Esophagus squamous epithelium (tissue), 5 donors: ENCODE results near the gene UNKL. TPM values are rescaled to one million over a fixed set of nuclear protein-coding genes. Genes with fewer than 3 reads are reported as not detected.

Experiments
- DNase-seq: peaks from one replicate; lab custom pipeline; 2025; lab: John Stamatoyannopoulos, UW
- H3K27ac ChIP-seq, 4 donors: fragments of 200-600 bp; sonication (generic); one replicate each; pipeline ENCODE4 v1.5.1; 2016 to 2019; ENCODE audit warnings: mild to moderate bottlenecking in 1 of 4
- H3K27me3 ChIP-seq, 4 donors: fragments of 200-600 bp; sonication (generic); 1 replicate in 3 of 4; 2 replicates in 1 of 4; pipeline versions ENCODE4 v1.5.1 to v1.6.0; 2017 to 2021; ENCODE audit warnings: antibody characterized with exemption in 1 of 4
- H3K36me3 ChIP-seq, 3 donors: fragments of 200-600 bp; sonication (generic); one replicate each; pipeline ENCODE4 v1.5.1; 2016 to 2019
- H3K4me1 ChIP-seq, 3 donors: fragments of 200-600 bp; sonication (generic); one replicate each; pipeline ENCODE4 v1.5.1; 2017 to 2019
- H3K4me3 ChIP-seq, 4 donors: fragments of 200-600 bp; sonication (generic); 1 replicate in 3 of 4; 2 replicates in 1 of 4; pipeline ENCODE4 v1.5.1; 2016 to 2019; ENCODE audit warnings: mild to moderate bottlenecking in 2 of 4, moderate library complexity in 1 of 4
- H3K9me3 ChIP-seq, 3 donors: fragments of 200-600 bp; sonication (generic); one replicate each; pipeline ENCODE4 v1.5.1; 2016 to 2019
- CTCF ChIP-seq, 6 experiments: fragments of 450-650 bp in 4 of 6; fragments of 200-600 bp in 2 of 6; sonication (generic) in 2 of 6; IDR thresholded peaks; one replicate each; pipeline ENCODE4 v1.5.1; 2016 to 2019; ENCODE audit warnings: antibody characterized with exemption in 6 of 6, mild to moderate bottlenecking in 4 of 6, moderate library complexity in 4 of 6
- POLR2A ChIP-seq, 4 donors: fragments of 450-650 bp; IDR thresholded peaks; one replicate each; pipeline ENCODE4 v1.6.1; 2017; ENCODE audit warnings: antibody characterized with exemption in 4 of 4, mild to moderate bottlenecking in 4 of 4, moderate library complexity in 3 of 4
- WGBS, 2 donors: methylation state at CpG; one replicate each; pipeline ENCODE4 v1.1.5; 2018; 5-methylcytosine and 5-hydroxymethylcytosine counted together
- intact Hi-C: fragments of 100-400 bp; cut with DNase I; formaldehyde crosslinking; loops from one replicate; pipeline ENCODE4 v1.15.0; 2022
- total RNA-seq, 4 donors: library from RNA; depleted of rRNA; stranded (reverse); fragments of >200 nt; gene quantifications; one replicate each; pipeline ENCODE4 v1.1.0, GENCODE V29; 2016
- donor health status: DM: yes; HTN: yes; CAD: no.

Gene UNKL
- total RNA-seq, 4 donors from 2014 or later = 5.9 to 17.2 (median 10.6) TPM

GRCh38 chr16:1397779-1398178 lies 16.7 kb downstream of the UNKL start:
- Histone ChIP-seq H3K27ac (no peak overlapping the region), H3K9me3 (no peaks in the 10 kb centered on the region), H3K36me3 (peaks cover 13 to 97% (median 55%) of the 10 kb centered on the region in 3 donors), H3K4me3 (no peak overlapping the region), H3K27me3 (no peaks in the 10 kb centered on the region), H3K4me1 (no peaks in the 10 kb centered on the region)
- intact Hi-C loops = no loop called here
- TF ChIP-seq CTCF (IDR thresholded peaks at IDR 0.05) (no peak), POLR2A (IDR thresholded peaks at IDR 0.05) (no peak)
- DNase-seq = no peak
- WGBS, 2 donors = 97 to 100% methylated on average over 1 to 9 of the region's 21 CpGs

- TF ChIP-seq POLR2A (IDR thresholded peaks at IDR 0.05) (no peak), CTCF (IDR thresholded peaks at IDR 0.05) (no peak)
- intact Hi-C loops = no loop called here
- H3K27me3 ChIP-seq = no peaks in the 10 kb centered on the region
- H3K4me3 ChIP-seq = no peak overlapping the region
- H3K4me1 ChIP-seq = no peaks in the 10 kb centered on the region
- no peaks in the 10 kb centered on the region for H3K9me3 ChIP-seq
- peaks cover 12 to 97% (median 36%) of the 10 kb centered on the region in 3 donors for H3K36me3 ChIP-seq
- WGBS, 2 donors = 90 to 99% methylated on average over 10 of the region's 22 CpGs
- H3K27ac ChIP-seq = no peak overlapping the region
- DNase-seq = no peak
Measured at GRCh38 chr16:1395444-1396031, 19.0 kb downstream of the UNKL start.

- intact Hi-C loops = no loop called here
- no peaks in the 10 kb centered on the region for H3K27me3 ChIP-seq
Measured at GRCh38 chr16:1394367-1394951, 20.0 kb downstream of the UNKL start.

GRCh38 chr16:1393613-1394176 lies 20.8 kb downstream of the UNKL start:
- no peak overlapping the region for H3K27ac ChIP-seq
- intact Hi-C loops = no loop called here
- DNase-seq = no peak
- no peaks in the 10 kb centered on the region for H3K27me3 ChIP-seq
- no peaks in the 10 kb centered on the region for H3K4me1 ChIP-seq
- WGBS, 2 donors = 90% methylated on average over 7 of the region's 21 CpGs; no CpG with 5 or more reads in 1 of the 2 donors
- H3K9me3 ChIP-seq = no peaks in the 10 kb centered on the region
- H3K36me3 ChIP-seq = peaks cover 4 to 97% (median 37%) of the 10 kb centered on the region in 3 donors
- H3K4me3 ChIP-seq = no peak overlapping the region
- TF ChIP-seq POLR2A (IDR thresholded peaks at IDR 0.05) (no peak), CTCF (IDR thresholded peaks at IDR 0.05) (no peak)

More at GRCh38 chr16:1394367-1394951, 20.0 kb downstream of the UNKL start:
- WGBS, 2 donors = 89 to 90% methylated on average over 10 to 13 of the region's 19 CpGs
- Histone ChIP-seq H3K36me3 (peaks cover 12 to 97% (median 41%) of the 10 kb centered on the region in 3 donors), H3K4me3 (no peak overlapping the region), H3K9me3 (no peaks in the 10 kb centered on the region), H3K27ac (no peak overlapping the region), H3K4me1 (no peaks in the 10 kb centered on the region)
- DNase-seq = no peak
- no peak for TF ChIP-seq CTCF (IDR thresholded peaks at IDR 0.05)

DNA sequence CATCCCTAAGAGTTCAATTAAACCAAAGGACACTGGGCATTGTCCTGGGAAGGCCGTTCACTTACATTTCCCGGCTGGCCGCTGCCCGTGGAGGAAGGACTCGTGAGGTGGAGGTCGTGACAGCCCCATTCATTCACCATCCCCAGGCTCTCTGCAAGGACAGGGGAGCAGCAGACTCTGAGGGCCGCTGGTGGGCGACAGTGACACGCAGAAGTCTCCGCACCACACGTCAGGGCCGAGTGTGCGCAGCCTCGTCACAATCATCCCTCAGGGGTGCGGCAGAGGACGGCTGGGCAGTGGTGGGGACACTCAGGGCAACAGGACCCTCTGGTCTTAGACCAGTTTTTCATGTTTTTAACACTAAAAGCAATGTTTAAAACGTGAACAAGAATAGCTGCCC lies 21.7 kb downstream of the UNKL start:
- Histone ChIP-seq H3K4me3 (no peak overlapping the region), H3K27ac (no peak overlapping the region), H3K36me3 (peaks cover 4 to 97% (median 35%) of the 10 kb centered on the region in 3 donors), H3K4me1 (no peaks in the 10 kb centered on the region), H3K27me3 (no peaks in the 10 kb centered on the region), H3K9me3 (no peaks in the 10 kb centered on the region)
- intact Hi-C loops = no loop called here
- no peak for TF ChIP-seq CTCF (IDR thresholded peaks at IDR 0.05)
- TF ChIP-seq POLR2A (IDR thresholded peaks at IDR 0.05) = no peak
- 90% methylated on average over 8 to 11 of the region's 17 CpGs for WGBS, 2 donors
- no peak for DNase-seq
